ENCODE measurements around the gene VAV2.

DNA sequence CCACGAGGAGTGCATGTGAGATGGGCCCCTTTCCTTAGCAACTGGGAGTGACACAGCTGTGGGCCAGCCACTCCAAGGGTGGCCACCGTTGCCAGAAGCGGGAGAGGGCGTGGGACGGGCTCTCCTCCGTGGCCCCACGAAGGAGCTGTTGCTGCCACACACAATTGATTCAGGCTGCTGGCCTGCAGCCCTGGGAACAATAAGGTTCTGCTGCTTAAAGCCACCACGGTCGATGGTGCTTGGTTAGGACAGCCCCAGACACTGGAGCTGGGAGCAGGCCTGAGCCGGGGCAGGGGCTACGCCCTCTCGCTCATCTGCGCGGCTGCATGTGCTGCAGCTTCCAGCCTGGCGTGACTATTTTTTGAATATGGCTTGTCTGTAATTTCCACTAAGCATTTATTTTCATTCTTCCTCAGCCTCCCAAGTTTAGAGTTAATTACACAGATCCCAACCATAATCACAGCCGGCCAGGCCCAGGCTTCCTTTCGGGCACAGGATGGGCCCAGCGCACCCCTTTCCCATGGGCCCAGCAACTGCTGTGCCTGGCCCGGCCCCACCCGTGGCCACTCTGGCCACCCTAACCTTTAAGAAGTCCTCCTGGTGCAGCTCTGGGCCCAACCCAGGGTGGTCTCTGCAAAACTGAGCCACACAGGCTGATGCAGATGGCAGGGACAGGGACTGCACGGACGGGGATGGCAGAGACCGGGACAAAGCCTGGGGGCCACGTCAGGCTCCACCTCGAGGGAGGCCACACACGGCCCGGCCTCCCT lies 49.7 kb downstream of the VAV2 start:
- no peak for TF ChIP-seq POLR2A (IDR thresholded peaks at IDR 0.05)
- TF ChIP-seq, protein P1, sequence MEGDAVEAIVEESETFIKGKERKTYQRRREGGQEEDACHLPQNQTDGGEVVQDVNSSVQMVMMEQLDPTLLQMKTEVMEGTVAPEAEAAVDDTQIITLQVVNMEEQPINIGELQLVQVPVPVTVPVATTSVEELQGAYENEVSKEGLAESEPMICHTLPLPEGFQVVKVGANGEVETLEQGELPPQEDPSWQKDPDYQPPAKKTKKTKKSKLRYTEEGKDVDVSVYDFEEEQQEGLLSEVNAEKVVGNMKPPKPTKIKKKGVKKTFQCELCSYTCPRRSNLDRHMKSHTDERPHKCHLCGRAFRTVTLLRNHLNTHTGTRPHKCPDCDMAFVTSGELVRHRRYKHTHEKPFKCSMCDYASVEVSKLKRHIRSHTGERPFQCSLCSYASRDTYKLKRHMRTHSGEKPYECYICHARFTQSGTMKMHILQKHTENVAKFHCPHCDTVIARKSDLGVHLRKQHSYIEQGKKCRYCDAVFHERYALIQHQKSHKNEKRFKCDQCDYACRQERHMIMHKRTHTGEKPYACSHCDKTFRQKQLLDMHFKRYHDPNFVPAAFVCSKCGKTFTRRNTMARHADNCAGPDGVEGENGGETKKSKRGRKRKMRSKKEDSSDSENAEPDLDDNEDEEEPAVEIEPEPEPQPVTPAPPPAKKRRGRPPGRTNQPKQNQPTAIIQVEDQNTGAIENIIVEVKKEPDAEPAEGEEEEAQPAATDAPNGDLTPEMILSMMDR (IDR thresholded peaks at IDR 0.05), result no peak

Data from uterus (tissue), 2 donors.